ENCODE results near the gene OR6A2.

- TF ChIP-seq, protein P1, sequence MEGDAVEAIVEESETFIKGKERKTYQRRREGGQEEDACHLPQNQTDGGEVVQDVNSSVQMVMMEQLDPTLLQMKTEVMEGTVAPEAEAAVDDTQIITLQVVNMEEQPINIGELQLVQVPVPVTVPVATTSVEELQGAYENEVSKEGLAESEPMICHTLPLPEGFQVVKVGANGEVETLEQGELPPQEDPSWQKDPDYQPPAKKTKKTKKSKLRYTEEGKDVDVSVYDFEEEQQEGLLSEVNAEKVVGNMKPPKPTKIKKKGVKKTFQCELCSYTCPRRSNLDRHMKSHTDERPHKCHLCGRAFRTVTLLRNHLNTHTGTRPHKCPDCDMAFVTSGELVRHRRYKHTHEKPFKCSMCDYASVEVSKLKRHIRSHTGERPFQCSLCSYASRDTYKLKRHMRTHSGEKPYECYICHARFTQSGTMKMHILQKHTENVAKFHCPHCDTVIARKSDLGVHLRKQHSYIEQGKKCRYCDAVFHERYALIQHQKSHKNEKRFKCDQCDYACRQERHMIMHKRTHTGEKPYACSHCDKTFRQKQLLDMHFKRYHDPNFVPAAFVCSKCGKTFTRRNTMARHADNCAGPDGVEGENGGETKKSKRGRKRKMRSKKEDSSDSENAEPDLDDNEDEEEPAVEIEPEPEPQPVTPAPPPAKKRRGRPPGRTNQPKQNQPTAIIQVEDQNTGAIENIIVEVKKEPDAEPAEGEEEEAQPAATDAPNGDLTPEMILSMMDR (IDR thresholded peaks at IDR 0.05), result no peak
- no peak for TF ChIP-seq POLR2A (IDR thresholded peaks at IDR 0.05)
Measured at GRCh38 chr11:6771926-6772893, 27.3 kb downstream of the OR6A2 start, which contains the start of gene OR2AG2.
